T-helper 1 cell treated with Interleukin-12 subunit alpha and Interleukin-12 subunit beta and Interleukin-4 antibody, amounts not matched to agents 30 ng/mL and 1 ng/mL, for 36 hours (primary cell): Measurements from ENCODE around the gene STARD10. TPM values are rescaled to one million over a fixed set of nuclear protein-coding genes. Genes with fewer than 3 reads are reported as not detected.

Source experiments
- intact Hi-C: fragments of 100-400 bp; cut with micrococcal nuclease; formaldehyde crosslinking; loops from one replicate; pipeline ENCODE4 v1.15.1; 2024
- total RNA-seq: library from RNA; stranded (reverse); gene quantifications from 2 replicates; pipeline ENCODE4 v1.2.3, GENCODE V29; 2022

Gene STARD10, protein sequence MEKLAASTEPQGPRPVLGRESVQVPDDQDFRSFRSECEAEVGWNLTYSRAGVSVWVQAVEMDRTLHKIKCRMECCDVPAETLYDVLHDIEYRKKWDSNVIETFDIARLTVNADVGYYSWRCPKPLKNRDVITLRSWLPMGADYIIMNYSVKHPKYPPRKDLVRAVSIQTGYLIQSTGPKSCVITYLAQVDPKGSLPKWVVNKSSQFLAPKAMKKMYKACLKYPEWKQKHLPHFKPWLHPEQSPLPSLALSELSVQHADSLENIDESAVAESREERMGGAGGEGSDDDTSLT
- total RNA-seq: 47.9 and 48.1 TPM in 2 replicates

GRCh38 chr11:72793425-72794367, at the start of gene STARD10:
STARD10 (minus strand) TSS chr11:72794047; CDS start chr11:72781181, 12,866 bp downstream.
- intact Hi-C loops: loop anchor here (1.0 to 2.0 kb wide), 8 partner anchors 11 to 681 kb away; partner anchors contain the start of genes ANAPC15, ARAP1 and FCHSD2

GRCh38 chr11:72842653-72843330, 48.9 kb upstream of the STARD10 start:
- intact Hi-C loops: no loop called here

- intact Hi-C loops: no loop called here
Measured at GRCh38 chr11:72842126-72842525, 48.3 kb upstream of the STARD10 start.

- intact Hi-C loops: no loop called here
Measured at GRCh38 chr11:72841397-72841796, 47.5 kb upstream of the STARD10 start.

DNA sequence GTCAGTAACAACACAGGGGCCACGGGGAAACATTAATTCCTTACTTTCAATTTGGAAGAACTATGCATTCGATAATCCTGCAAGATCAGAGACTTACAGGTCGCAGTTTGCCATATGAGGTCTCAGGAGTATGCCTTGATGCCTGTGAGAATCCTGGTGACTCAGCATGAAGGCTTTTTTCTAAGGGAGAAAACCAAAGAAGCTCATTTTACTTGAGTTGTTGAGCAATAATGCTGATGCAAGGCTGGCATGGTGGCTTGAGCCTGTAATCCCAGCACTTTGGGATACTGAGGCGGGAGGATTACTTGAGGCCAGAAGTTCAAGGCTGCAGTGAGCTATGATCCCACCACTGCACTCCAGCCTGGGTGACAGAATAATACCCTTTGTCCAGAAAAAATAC, 46.9 kb upstream of the STARD10 start:
- intact Hi-C loops: no loop called here

DNA sequence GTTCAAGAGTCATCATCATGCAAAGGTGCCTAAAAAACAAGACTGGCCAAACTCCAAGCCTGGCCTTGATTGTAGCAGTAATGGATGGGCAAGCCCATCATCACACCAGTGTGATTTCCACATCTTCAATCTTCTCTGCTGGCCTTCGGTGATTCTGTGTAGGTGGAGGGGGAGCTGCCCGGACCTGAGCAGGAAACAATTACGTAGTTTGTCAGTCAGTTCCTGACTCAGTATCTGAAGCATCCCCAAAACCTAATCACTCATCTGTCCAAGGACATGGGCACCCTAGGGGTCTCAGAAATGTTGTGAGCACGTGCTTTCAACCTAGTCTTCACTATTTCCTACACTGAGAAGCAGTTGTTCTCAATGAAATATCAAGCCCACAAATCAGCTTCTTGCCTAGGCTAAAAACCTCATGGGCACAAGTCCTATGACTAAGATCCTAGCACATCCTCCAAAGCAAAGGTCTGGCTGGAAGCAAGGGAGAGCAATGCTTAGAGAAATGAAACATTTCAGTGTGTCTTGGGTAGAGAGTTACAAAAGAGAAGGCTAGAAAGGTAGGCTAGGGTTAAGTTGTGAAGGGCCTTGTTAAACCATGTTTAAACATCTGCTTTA, 45.0 kb upstream of the STARD10 start:
- intact Hi-C loops: no loop called here

DNA sequence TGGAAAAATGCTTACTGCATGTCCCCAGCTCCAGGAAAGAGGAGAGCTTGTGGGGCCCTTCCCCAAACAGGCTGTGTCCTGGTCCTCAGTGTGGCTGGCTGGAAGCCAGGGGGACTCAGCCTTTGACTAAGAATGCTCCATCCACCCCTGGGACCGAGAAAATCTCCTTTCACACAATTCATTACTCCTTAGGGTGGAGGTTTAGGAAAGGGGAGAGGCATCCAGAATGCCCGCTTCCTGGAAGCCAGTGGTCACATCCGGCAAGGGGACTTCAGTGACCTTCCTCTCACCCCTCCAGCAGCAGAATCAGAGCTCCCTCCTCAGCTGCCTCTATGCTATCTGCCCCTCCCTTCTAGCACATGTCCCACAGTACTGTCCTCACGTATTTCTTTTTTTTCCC, 42.3 kb upstream of the STARD10 start:
- intact Hi-C loops: no loop called here

DNA sequence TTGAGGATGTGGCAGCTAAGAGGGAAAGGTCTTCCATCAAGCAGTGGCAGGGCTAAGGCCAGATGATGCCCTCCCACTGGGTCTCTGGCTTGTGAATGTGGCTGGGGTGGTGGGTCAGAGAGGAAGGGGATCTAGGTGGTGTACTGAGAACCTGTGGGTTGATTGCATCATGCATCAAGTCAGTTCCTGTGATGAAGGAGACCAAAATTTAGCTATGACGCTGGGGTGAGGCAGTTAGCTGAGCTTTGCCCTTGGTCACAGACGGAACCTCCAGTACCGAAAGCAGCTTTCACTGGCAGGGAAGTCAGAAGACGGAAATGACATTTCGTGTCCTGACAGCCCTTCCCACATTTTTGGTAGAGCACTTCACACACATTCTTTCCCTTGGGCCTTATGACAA, 41.1 kb upstream of the STARD10 start:
- intact Hi-C loops: no loop called here

- intact Hi-C loops: no loop called here
Measured at GRCh38 chr11:72833811-72834493, 40.1 kb upstream of the STARD10 start.

DNA sequence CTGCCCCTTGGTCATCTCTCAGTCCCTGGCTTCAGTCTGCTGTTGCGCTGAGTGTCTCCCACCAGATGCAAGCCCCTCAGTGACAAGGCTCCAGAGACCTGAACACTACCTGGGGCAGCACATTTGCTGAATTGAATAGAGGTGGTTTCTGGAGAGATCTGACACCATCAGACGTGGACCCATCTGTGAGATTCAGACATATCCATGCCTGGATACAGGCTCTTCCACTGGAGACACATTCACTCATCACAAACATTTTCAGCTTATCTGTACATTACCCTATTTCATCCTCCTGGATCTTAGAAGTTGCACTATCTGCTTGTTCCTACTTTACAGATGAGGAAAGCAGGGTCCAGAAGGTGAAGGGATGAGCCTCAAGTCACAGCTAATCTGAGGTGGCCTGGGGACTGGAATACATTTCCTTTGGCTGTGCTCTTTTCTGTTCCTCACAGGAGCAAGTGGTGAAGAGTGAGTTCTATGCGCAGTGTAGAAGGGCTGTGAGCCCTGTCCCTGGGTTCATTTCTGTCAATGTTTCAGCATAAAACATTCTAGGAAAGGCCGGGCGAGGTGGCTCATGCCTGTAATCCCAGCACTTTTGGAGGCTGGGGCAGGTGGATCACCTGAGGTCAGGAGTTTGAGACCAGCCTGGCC, 39.4 kb upstream of the STARD10 start:
- intact Hi-C loops: no loop called here

- intact Hi-C loops: no loop called here
Measured at GRCh38 chr11:72832301-72833082, 38.6 kb upstream of the STARD10 start.

- intact Hi-C loops: loop anchor here (1.0 kb wide), 2 partner anchors 347 to 411 kb away; no protein-coding TSS in a partner anchor
Measured at GRCh38 chr11:72831521-72832300, 37.9 kb upstream of the STARD10 start.

DNA sequence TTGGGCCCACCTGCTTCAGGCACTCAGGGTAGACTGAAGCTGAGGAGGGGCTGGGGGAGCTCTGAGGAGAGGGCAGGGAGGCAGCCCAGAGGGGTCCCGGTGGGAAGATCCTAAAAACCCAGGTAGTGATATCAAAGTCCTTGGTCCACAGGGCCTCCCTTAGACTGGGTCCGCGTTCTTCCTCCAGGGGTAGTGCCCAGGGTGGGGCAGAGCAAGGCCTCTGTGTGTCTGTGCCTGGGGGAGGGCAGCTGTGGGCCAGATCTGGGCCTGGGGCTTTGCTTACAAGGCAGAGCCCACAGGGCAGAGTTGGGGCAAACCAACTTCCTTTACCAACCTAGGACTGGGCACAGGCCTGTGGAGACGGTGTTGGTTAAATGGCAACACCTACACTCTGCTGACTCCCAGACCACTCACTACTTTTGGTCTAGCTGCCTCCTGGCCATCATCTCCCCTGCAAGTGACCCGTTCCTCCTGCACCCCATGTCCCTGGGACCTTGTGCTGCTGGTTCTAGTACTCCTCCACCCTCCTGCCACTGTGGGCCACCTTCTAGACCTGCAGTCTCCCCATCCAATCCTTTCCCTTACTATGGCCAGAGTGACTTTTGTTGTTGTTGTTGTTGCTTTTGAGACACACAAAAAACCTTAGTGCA, 36.2 kb upstream of the STARD10 start:
- intact Hi-C loops: no loop called here

- intact Hi-C loops: no loop called here
Measured at GRCh38 chr11:72829178-72829577, 35.3 kb upstream of the STARD10 start.

GRCh38 chr11:72828692-72829101, 34.9 kb upstream of the STARD10 start:
- intact Hi-C loops: no loop called here

DNA sequence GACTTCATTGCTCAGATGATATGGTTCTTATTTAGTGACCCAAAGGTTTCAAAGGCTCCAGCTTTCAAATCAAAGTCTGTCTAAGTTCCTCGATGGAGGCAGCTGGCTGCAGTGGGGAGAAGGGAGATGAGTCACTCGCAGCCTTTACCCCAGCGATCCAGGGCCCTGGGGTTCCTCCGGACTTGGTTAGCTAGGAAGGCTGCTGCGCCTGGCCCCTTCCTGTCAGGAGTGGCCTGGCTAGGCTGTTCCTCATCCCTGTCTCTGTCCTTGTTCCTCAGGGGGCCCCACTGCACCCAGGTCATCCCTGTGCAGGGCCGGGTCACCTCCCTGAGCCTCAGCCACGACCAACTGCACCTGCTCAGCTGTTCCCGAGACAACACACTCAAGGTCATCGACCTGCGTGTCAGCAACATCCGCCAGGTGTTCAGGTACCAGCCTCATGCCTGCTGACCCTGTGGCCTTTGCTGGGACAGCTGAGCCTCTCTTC, 34.3 kb upstream of the STARD10 start:
- intact Hi-C loops: no loop called here

DNA sequence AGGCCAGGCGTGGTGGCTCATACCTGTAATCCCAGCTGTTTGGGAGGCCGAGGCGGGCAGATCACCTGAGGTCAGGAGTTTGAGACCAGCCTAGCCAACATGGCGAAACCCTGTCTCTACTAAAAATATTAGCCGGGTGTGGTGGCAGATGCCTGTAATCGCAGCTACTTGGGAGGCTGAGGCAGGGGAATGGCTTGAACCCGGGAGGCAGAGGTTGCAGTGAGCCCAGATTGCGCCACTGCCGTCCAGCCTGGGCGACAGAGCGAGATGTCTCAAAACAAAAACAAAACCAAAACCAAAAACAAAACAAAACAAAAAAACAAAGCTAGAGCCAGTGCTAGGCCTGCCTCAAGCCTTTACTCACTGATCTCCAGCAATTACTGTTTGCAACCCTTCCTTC, 33.8 kb upstream of the STARD10 start:
- intact Hi-C loops: loop anchor here (2.0 kb wide), 1 partner anchor 15 kb away; no protein-coding TSS in a partner anchor
